ENCODE data around the gene ADCY5.

DNA sequence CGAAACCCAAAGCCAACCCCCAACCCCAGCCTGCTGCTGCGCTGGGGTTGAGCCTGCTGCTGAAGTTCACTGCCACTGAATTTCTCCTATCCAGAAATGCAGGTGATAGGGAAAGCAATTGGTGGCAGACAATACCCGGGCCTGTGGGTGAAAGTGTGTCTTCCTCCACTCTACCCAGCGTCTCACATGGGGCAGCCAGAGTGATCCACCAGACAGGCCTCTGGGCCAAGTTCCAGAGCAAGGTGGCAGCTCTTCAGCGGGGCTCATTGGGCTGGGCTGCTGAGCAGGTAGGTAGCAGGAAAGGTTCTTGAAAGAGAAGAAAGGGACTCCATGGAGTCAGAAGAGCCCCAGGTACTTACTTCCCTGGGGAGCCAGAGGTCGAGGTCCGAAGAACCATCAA is 6.0 kb downstream of the ADCY5 start:
- TF ChIP-seq POLR2AphosphoS5 (IDR thresholded peaks at IDR 0.05; ENCODE audit: low read depth, low read length) (no peak), SIN3A (IDR thresholded peaks at IDR 0.05; ENCODE audit: borderline replicate concordance, insufficient read depth, low read length) (no peak), TAF1 (IDR thresholded peaks at IDR 0.05; ENCODE audit: borderline replicate concordance, insufficient read depth, low read length) (no peak)
- TF ChIP-seq, protein P1, sequence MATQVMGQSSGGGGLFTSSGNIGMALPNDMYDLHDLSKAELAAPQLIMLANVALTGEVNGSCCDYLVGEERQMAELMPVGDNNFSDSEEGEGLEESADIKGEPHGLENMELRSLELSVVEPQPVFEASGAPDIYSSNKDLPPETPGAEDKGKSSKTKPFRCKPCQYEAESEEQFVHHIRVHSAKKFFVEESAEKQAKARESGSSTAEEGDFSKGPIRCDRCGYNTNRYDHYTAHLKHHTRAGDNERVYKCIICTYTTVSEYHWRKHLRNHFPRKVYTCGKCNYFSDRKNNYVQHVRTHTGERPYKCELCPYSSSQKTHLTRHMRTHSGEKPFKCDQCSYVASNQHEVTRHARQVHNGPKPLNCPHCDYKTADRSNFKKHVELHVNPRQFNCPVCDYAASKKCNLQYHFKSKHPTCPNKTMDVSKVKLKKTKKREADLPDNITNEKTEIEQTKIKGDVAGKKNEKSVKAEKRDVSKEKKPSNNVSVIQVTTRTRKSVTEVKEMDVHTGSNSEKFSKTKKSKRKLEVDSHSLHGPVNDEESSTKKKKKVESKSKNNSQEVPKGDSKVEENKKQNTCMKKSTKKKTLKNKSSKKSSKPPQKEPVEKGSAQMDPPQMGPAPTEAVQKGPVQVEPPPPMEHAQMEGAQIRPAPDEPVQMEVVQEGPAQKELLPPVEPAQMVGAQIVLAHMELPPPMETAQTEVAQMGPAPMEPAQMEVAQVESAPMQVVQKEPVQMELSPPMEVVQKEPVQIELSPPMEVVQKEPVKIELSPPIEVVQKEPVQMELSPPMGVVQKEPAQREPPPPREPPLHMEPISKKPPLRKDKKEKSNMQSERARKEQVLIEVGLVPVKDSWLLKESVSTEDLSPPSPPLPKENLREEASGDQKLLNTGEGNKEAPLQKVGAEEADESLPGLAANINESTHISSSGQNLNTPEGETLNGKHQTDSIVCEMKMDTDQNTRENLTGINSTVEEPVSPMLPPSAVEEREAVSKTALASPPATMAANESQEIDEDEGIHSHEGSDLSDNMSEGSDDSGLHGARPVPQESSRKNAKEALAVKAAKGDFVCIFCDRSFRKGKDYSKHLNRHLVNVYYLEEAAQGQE (IDR thresholded peaks at IDR 0.05; ENCODE audit: insufficient read depth in 1 of 2, low read depth in 2 of 2, low read length in 2 of 2): no peak

Data from PFSK-1 (cell line).